HG03378 (cell line): ENCODE data around the gene COX6B2.

ENCODE experiments used
- ATAC-seq: cut with Tn5 transposase; IDR thresholded peaks from one replicate; pipeline ENCODE4 v1.9.1; 2021; ENCODE audit warnings: mild to moderate bottlenecking, moderate library complexity; ENCODE audit not compliant: unreplicated experiment

Gene COX6B2

GRCh38 chr19:55383279-55384130 is 29.0 kb upstream of the COX6B2 start:
- ATAC-seq = no peak

GRCh38 chr19:55382522-55383054 is 28.1 kb upstream of the COX6B2 start:
- ATAC-seq = no peak

GRCh38 chr19:55382013-55382412 is 27.5 kb upstream of the COX6B2 start:
- no peak for ATAC-seq

- no peak for ATAC-seq
Measured at GRCh38 chr19:55379174-55379573, 24.7 kb upstream of the COX6B2 start.

- ATAC-seq = no peak
Measured at GRCh38 chr19:55377356-55378131, 23.0 kb upstream of the COX6B2 start.

GRCh38 chr19:55376241-55376933 is 21.9 kb upstream of the COX6B2 start, which contains the start of gene TMEM190:
Gene TMEM190 (plus strand): TSS chr19:55376826. CDS start chr19:55376854, 28 bp downstream.
- ATAC-seq = no peak

GRCh38 chr19:55373993-55374757 is 19.7 kb upstream of the COX6B2 start:
- no peak for ATAC-seq

- no peak for ATAC-seq
Measured at GRCh38 chr19:55373306-55373992, 18.9 kb upstream of the COX6B2 start.

- ATAC-seq = no peak
Measured at GRCh38 chr19:55372316-55373081, 18.0 kb upstream of the COX6B2 start.

- no peak for ATAC-seq
Measured at GRCh38 chr19:55370305-55370988, 15.9 kb upstream of the COX6B2 start, which contains the start of gene IL11. Gene IL11 (minus strand): TSS chr19:55370463. CDS start chr19:55370310, 153 bp downstream.

- no peak for ATAC-seq
Measured at GRCh38 chr19:55369653-55370304, 15.3 kb upstream of the COX6B2 start.

GRCh38 chr19:55368701-55369563 is 14.4 kb upstream of the COX6B2 start:
- no peak for ATAC-seq

- no peak for ATAC-seq
Measured at GRCh38 chr19:55368106-55368505, 13.6 kb upstream of the COX6B2 start.

- ATAC-seq = no peak
Measured at GRCh38 chr19:55366790-55367189, 12.3 kb upstream of the COX6B2 start.

- ATAC-seq = no peak
Measured at GRCh38 chr19:55365964-55366363, 11.4 kb upstream of the COX6B2 start.

GRCh38 chr19:55365245-55365644 is 10.7 kb upstream of the COX6B2 start:
- ATAC-seq = no peak
